DOHH2 (cell line): ENCODE measurements around the gene ARHGAP24.

Experiments
- CTCF ChIP-seq: fragments of 200-600 bp; sonication (generic); IDR thresholded peaks from one replicate; pipeline ENCODE4 v1.5.1; 2014; ENCODE audit warnings: antibody characterized with exemption, mild to moderate bottlenecking, low read depth, low read length; ENCODE audit not compliant: poor library complexity, severe bottlenecking
- EZH2phosphoT487 ChIP-seq: fragments of 200-600 bp; sonication (generic); IDR thresholded peaks from 2 replicates; pipeline ENCODE4 v1.6.1; 2017; ENCODE audit warnings: borderline replicate concordance, mild to moderate bottlenecking, antibody characterized with exemption, low read length, moderate library complexity, mixed read lengths

DNA sequence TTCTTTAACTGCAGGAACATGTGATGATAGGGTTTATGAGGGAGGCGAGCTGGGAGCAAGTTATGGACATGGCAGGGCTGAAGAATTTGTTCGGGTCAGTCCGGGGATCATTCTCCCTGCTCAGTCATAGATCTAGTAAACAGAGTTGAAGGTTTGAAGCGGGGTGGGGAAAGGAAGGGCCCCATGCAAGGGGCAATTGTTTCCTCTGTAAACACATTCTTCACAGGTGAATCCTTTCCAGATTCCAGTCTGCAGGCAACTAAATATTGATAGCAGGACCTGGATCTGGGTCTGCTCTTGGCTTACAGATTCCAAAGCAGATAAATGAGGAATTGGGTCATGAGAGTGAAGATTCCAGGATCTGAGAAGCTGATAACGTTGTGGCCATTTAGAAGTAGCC is 44.3 kb upstream of the ARHGAP24 start:
- no peak for TF ChIP-seq CTCF
- TF ChIP-seq EZH2phosphoT487: no peak
